ENCODE results near the gene ATP6V0A1. TPM values are rescaled to one million over a fixed set of nuclear protein-coding genes. Genes with fewer than 3 reads are reported as not detected.

Gene ATP6V0A1
- total RNA-seq, 1 donor from 2014 or later: 44.1 TPM

Other genes starting within 250 kb of the ATP6V0A1 start
- gene STAT5B, start 182.5 kb upstream of the ATP6V0A1 start, total RNA-seq: 31.0 and 48.5 TPM in 2 replicates
- gene STAT5A, start 170.4 kb upstream of the ATP6V0A1 start, total RNA-seq: 14.6 and 21.9 TPM in 2 replicates
- 135 and 186 TPM in 2 replicates for gene STAT3, start 70.4 kb upstream of the ATP6V0A1 start, total RNA-seq
- gene CAVIN1, start 35.6 kb upstream of the ATP6V0A1 start, total RNA-seq: 741 and 765 TPM in 2 replicates
- 88.8 and 103 TPM in 2 replicates for gene NAGLU, start 77.4 kb downstream of the ATP6V0A1 start, total RNA-seq
- gene HSD17B1, start 94.0 kb downstream of the ATP6V0A1 start, total RNA-seq: 0.44 and 1.1 TPM in 2 replicates
- 30.3 and 30.8 TPM in 2 replicates for gene COASY, start 103.3 kb downstream of the ATP6V0A1 start, total RNA-seq
- 27.1 and 30.0 TPM in 2 replicates for gene MLX, start 108.2 kb downstream of the ATP6V0A1 start, total RNA-seq
- 2.7 and 5.2 TPM in 2 replicates for gene PSMC3IP, start 118.9 kb downstream of the ATP6V0A1 start, total RNA-seq
- 47.4 and 52.6 TPM in 2 replicates for gene RETREG3, start 150.5 kb downstream of the ATP6V0A1 start, total RNA-seq
- 58.9 and 75.8 TPM in 2 replicates for gene TUBG1, start 150.8 kb downstream of the ATP6V0A1 start, total RNA-seq
- 18.7 and 20.8 TPM in 2 replicates for gene TUBG2, start 200.4 kb downstream of the ATP6V0A1 start, total RNA-seq
- 12.2 and 15.6 TPM in 2 replicates for gene PLEKHH3, start 218.1 kb downstream of the ATP6V0A1 start, total RNA-seq
- gene CCR10, start 223.0 kb downstream of the ATP6V0A1 start, total RNA-seq: 0.34 and 1.4 TPM in 2 replicates
- gene CNTNAP1, start 223.7 kb downstream of the ATP6V0A1 start, total RNA-seq: 17.6 and 17.9 TPM in 2 replicates